Amygdala (tissue), 56 donors: Measurements from ENCODE around the gene HEPACAM.

ENCODE experiments used
- DNase-seq, 56 donors: peaks; one replicate each; lab custom pipeline; 2025; lab: John Stamatoyannopoulos, UW

Gene HEPACAM

GRCh38 chr11:124944565-124944964 is 8.7 kb upstream of the HEPACAM start:
- peak in 1 of 56 donors; percentile 24 for DNase-seq

GRCh38 chr11:124943741-124944140 is 7.9 kb upstream of the HEPACAM start:
- DNase-seq: peak in 1 of 56 donors; percentile 33

- peak in 50 of 56 donors; percentile 19 to 88 (median 65) for DNase-seq
Measured at GRCh38 chr11:124943254-124943616, 7.4 kb upstream of the HEPACAM start.

DNA sequence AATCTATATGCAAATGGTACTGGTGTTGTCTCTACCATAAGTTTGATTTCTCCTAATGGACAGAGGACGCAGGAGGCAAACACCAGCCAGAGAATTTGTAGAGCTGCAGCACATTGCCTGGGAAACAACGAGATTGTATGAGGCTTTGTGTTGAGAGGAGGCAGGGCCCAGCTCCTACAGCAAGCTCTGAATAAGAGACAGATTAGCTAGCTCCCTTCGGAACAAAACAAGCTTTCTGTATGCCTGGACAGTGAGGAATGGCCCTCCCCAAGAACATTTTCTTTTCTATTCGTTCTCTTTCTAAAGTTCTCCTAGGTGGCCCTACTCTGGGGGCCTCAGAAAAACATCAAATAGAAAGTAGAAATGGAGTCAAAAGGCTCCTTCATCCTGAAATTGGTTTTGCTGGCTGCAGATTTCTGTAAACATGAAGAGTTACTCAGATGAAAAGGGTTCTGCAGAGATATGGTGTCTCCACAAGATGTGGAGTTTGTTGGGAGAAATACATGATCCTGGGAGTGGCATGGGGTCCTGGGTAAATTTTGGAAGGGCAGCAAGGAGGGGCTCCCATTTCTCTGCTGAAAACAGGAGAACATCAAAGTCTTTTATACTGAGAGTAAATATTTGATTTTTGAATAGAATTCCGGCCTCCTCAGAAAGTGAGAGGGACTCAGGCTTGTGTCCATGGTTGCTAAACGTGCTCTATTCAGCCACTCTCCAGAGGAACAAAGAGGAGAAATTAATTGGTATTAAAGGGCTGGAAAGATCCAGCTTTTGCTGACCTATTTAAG is 6.8 kb upstream of the HEPACAM start:
- DNase-seq: peak in 41 of 56 donors; percentile 14 to 92 (median 63)

- DNase-seq: no peak
Measured at GRCh38 chr11:124941703-124942102, 5.9 kb upstream of the HEPACAM start.

GRCh38 chr11:124938970-124939369 is 3.1 kb upstream of the HEPACAM start:
- DNase-seq: no peak

DNA sequence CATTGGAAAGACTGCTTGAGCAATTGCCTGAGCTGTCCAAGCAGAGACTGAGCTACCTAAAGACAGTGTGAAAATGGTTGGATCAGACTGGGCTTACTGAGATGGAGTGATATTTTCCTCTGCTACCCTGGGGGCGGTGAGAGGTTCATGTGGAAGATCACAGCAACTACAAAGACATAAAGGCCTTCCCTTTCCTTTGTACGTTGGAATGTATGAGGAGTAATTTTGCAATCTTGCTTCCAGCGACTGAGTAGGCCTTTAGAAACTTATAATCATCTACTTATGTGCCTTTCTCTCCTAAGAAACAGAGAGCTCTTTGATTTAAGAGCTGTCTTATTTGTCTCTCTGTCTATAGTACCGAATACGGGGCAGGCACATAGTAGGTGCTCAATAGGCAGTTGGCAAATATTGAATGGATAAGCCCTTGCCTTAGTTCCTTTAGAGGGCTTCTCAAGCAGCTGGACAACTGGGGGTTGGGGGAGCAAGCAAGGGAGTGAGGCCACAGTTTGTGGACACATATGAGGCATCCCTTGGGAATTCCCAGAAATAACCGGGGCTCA is 2.4 kb upstream of the HEPACAM start:
- DNase-seq: no peak

DNA sequence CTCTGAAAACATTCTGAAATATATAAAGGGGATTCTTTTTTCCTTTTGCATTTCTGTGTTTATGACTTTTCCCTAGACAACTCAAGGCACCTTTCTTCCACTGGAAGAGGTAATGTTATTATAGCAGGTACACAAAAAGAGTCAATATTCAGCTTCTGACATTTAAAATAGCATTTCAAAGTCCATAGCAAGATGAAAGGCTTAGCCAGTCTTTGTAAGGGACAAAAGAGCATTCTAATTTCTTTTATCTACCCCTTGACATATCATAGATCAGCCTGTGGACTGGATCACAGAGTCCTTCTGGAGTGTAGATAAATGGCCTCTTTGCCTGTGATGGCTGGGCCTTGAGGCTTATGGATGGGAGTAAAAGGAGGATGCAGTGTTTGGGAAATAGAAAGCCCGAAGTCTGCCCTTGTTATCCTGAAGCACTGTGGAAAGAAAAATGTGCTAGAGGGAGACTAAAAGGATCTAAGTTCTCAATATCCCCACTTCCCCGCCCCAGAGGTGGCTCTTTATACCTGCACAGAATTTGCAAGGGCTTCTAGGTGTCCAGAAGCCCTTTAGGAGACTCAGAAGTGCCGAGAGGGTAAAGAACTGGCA is 1.6 kb upstream of the HEPACAM start:
- DNase-seq: no peak

DNA sequence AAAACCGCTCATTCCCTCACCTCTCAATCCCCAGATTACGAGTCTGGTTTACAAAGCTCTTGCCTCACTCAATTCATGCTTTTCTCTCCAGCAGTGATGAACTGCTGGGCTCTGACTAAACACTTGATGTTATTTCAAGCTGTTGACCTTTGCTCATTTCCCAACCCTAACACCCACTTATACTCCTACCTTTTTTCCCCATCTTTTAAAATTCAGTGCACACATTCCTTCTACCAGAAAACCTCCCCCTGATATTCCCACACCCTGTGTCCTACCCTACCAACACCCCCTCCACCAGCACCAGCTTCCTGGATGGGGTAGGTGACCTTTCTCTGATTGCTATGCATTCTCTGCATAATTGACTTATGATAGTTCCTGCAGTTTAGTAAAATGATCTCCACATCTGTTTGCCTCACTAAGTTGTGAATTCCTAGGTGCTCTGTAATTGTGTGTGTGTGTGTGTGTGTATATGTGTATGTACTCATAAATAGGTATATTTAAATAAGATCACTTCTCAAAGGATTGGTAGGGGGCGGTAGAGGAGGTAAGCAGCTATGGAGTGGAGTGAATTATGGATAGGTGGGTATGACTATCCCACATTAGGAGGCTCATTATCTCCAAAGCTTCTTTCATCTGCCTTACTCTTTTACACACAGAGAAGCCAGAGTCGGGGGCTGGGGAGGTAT is 842 bp downstream of the HEPACAM start:
- no peak for DNase-seq

DNA sequence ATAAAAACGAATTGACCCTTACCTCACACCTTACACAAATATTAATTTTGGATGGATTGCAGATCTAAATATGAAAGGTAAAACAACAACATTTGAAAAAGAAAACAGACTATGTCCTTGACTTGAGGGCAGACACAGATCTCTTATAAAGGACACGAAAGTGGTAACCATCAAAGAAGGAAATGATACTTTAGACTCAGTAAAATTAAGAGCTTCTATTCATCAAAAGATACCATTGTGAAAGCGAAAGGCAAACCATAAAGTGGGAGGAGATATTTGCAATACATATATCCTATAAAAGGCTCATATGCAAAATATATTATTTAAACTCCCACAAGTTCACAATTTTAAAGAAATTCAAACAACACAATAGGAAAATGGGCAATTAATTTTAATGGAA is 5.0 kb downstream of the HEPACAM start:
- no peak for DNase-seq

DNA sequence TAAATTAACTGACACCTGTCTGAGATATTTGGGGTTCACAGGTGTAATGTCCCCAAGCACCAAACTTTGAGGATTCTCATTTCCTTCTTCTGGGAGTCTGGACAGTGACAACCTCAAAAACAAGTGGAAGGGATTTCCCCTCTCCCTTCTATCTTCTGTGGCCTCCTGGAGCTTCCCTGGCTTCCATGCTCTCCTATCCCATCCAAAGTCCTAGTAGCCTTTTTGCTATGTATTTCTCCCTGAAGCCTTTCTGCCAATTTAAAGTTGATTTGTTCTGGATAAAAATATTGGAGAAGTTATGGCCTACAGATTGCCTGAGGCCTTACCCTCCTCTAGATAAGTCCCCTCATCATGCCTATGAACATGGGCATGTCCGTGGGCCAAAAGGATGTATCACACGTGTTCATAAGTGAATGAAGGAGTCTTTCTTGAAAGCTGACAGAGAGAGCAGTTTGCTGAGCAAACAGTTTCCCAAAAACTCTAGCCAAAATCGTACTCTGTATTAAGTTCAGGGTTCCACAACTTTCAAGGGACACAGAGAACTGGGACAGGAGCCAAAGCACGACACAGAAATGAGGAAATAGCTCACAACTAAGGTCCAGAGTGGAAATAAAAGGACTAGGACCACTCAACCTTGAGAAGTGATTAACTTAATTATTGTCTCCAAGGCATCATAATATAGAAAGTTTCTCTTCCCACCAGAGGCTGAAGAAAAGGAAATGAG is 6.7 kb downstream of the HEPACAM start:
- DNase-seq: peak in 11 of 56 donors; percentile 19 to 65 (median 36)

DNA sequence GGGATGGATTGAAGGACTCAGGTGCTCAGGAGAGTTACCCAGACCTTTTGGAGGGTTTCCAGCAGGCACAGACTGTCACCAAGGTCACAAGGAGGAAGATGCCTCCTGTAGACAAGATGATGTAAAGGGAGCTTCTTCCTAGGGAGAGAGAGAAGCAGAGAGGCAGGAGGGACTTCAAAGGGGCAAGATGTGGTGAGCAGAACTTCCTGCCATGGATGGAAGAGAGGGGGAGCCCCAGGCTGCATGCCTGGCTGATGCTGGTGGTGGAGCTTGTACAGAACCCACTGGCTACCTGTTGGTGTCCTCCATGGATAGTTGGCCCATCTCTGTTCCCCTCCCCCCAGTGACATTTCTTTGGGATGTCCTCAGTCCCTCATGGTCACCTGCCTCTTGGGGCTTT is 12.6 kb downstream of the HEPACAM start:
- DNase-seq: no peak

GRCh38 chr11:124922831-124923230 is 13.0 kb downstream of the HEPACAM start:
- DNase-seq: no peak

- peak in 9 of 56 donors; percentile 22 to 54 (median 37) for DNase-seq
Measured at GRCh38 chr11:124920870-124921609, 14.8 kb downstream of the HEPACAM start.

GRCh38 chr11:124920356-124920755 is 15.5 kb downstream of the HEPACAM start:
- no peak for DNase-seq

DNA sequence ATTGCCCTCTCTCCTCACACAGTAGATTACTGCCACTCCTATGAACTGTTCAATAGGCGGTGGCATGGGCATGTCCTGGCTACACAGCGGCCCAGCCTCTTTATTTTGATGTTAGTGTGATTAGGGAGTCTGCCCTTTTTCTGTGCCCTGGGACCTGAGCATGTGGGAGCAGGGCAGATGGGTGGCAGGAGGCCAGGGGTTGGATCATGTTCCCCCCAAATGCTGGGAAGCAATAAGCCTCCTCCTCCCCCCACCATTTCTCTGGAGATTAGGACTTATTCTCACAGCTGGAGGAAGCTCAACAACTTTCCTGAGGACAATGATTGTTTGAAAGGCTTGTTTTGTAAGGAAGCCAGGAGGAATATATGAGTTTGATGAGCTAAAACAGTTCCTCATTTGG is 15.9 kb downstream of the HEPACAM start:
- DNase-seq: peak in 1 of 56 donors; percentile 24

DNA sequence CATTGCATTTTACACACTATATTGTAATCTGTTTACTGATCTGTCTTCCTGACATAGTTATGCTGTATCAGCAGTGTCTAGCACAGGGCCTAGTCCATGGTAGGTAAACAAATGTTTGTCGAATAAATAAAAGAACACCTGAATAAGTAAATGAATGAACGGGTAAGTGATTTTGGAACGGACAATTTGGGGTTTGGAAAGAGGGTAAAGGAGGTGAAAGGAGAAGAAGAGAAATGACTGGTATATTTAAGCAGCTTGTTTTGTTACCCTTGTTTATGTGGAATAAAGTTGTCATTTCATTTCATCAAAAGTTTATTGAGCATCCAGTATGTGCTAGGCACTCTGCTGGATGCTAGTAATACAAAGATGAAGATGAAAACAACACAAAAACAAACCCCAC is 16.9 kb downstream of the HEPACAM start, which contains the start of gene HEPN1:
HEPN1 (plus strand) TSS at position 301 of the 400 bp plus-strand sequence.
- no peak for DNase-seq

- DNase-seq: peak in 48 of 56 donors; percentile 36 to 91 (median 70)
Measured at GRCh38 chr11:124917115-124917637, 18.7 kb downstream of the HEPACAM start.

DNA sequence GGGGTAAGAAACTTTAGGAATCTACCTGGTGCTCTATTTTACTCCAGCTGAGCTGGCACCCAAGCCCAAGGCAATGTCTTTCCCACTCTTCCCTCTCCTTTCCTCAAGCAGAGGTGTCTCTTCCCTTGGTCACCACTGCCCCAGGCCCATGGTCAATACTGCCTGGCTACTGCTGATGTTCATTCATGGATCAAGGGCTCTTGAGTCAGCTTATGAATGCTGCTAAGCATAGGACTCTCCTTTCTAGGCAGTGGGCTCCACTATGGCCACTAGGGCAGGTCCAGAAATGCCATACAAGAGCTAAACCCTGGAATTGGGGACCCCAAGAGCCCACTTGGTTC is 19.5 kb downstream of the HEPACAM start:
- DNase-seq: no peak
